Naive thymus-derived CD4-positive, alpha-beta T cell (primary cell): ENCODE data around the gene RPL41. TPM values are rescaled to one million over a fixed set of nuclear protein-coding genes. Genes with fewer than 3 reads are reported as not detected.
A peak's percentile ranks its signal among the peaks of the same experiment; 100 is the strongest.

Source experiments
- ATAC-seq: fragments of 150-1000 bp; cut with Tn5 transposase; 2 replicates; pipeline ENCODE4 v1.10.0; 2021; ENCODE audit warnings: mild to moderate bottlenecking, moderate library complexity
- CTCF ChIA-PET: fragments of 350-600 bp; sonication (Branson Sonifier 250); formaldehyde crosslinking; loops from one replicate; lab custom pipeline; 2021; ENCODE audit warnings: antibody characterized with exemption; lab: Charles Lee
- POLR2A ChIA-PET: fragments of 350-600 bp; sonication (Branson Sonifier 250); formaldehyde crosslinking; loops from one replicate; lab custom pipeline; 2021; ENCODE audit warnings: antibody characterized with exemption, inconsistent platforms; lab: Charles Lee
- DNase-seq, 9 donors: peaks; one replicate each; pipeline versions ENCODE4 v3.0.0 to v3.0.0-alpha.2; 2020 to 2022; ENCODE audit warnings: mixed read lengths in 1 of 9
- H3K27ac ChIP-seq: one replicate; pipeline ENCODE4 v1.7.0; 2013; ENCODE audit warnings: mild to moderate bottlenecking, low read depth, low read length, moderate library complexity
- H3K27me3 ChIP-seq, 2 donors: one replicate each; pipeline ENCODE4 v1.7.0; 2013; ENCODE audit warnings: low read length in 2 of 2, mild to moderate bottlenecking in 2 of 2, moderate library complexity in 2 of 2; ENCODE audit not compliant: control insufficient read depth in 2 of 2, insufficient read depth in 2 of 2
- H3K36me3 ChIP-seq, 3 experiments: 1 replicate in 2 of 3; 2 replicates in 1 of 3; pipeline ENCODE4 v1.7.0; 2013; ENCODE audit warnings: low read length in 3 of 3, mild to moderate bottlenecking in 3 of 3, moderate library complexity in 1 of 3; ENCODE audit not compliant: insufficient read depth in 3 of 3, control insufficient read depth in 2 of 3
- H3K4me1 ChIP-seq, 2 donors: one replicate each; pipeline ENCODE4 v1.7.0; 2013; ENCODE audit warnings: low read length in 2 of 2, mild to moderate bottlenecking in 2 of 2, moderate library complexity in 1 of 2; ENCODE audit not compliant: control insufficient read depth in 2 of 2, insufficient read depth in 2 of 2
- H3K4me3 ChIP-seq: 2 replicates; pipeline ENCODE4 v1.7.0; 2013; ENCODE audit warnings: mild to moderate bottlenecking, low read length
- H3K9me3 ChIP-seq, 3 experiments: 1 replicate in 2 of 3; 2 replicates in 1 of 3; pipeline ENCODE4 v1.7.0; 2013; ENCODE audit warnings: low read length in 3 of 3; ENCODE audit not compliant: control insufficient read depth in 2 of 3
- H3K27ac Mint-ChIP-seq, 9 donors: one replicate each; pipeline ENCODE4 v1.8.0; 2020 to 2022; ENCODE audit warnings: mixed read lengths in 9 of 9, mild to moderate bottlenecking in 8 of 9, moderate library complexity in 5 of 9, inconsistent platforms in 2 of 9
- H3K27me3 Mint-ChIP-seq, 5 donors: one replicate each; pipeline ENCODE4 v1.8.0; 2021 to 2022; ENCODE audit warnings: mixed read lengths in 5 of 5, mild to moderate bottlenecking in 1 of 5
- H3K36me3 Mint-ChIP-seq, 5 donors: one replicate each; pipeline ENCODE4 v1.8.0; 2020 to 2022; ENCODE audit warnings: mixed read lengths in 5 of 5, mild to moderate bottlenecking in 3 of 5, inconsistent platforms in 1 of 5
- H3K4me1 Mint-ChIP-seq, 7 donors: one replicate each; pipeline ENCODE4 v1.8.0; 2020 to 2022; ENCODE audit warnings: mixed read lengths in 7 of 7, mild to moderate bottlenecking in 3 of 7, inconsistent platforms in 1 of 7
- H3K4me3 Mint-ChIP-seq, 10 donors: one replicate each; pipeline ENCODE4 v1.8.0; 2020 to 2022; ENCODE audit warnings: mild to moderate bottlenecking in 10 of 10, mixed read lengths in 10 of 10, moderate library complexity in 6 of 10, inconsistent platforms in 2 of 10
- H3K9me3 Mint-ChIP-seq, 11 donors: one replicate each; pipeline ENCODE4 v1.8.0; 2020 to 2022; ENCODE audit warnings: mixed read lengths in 11 of 11, mild to moderate bottlenecking in 4 of 11, inconsistent platforms in 1 of 11, moderate library complexity in 1 of 11
- intact Hi-C, 2 donors: fragments of 100-400 bp; cut with micrococcal nuclease; formaldehyde crosslinking; loops; one replicate each; pipeline ENCODE4 v1.15.1; 2023
- polyA plus RNA-seq, 2 donors: library from polyadenylated mRNA; unstranded; fragments of 300-500 nt; fragmentation: Illumina TruSeq; gene quantifications; one replicate each; pipeline ENCODE4 v1.2.3, GENCODE V29; 2021
- total RNA-seq, 6 experiments: library from RNA in 5 of 6; stranded (reverse) in 5 of 6; gene quantifications; 1 replicate in 5 of 6; 2 replicates in 1 of 6; pipeline ENCODE4 v1.2.3 and lab custom pipeline; 2021 to 2026

Gene RPL41
- total and polyA plus RNA-seq, 7 experiments from 2014 or later: 3,787 to 10,251 (median 6,043) TPM

DNA sequence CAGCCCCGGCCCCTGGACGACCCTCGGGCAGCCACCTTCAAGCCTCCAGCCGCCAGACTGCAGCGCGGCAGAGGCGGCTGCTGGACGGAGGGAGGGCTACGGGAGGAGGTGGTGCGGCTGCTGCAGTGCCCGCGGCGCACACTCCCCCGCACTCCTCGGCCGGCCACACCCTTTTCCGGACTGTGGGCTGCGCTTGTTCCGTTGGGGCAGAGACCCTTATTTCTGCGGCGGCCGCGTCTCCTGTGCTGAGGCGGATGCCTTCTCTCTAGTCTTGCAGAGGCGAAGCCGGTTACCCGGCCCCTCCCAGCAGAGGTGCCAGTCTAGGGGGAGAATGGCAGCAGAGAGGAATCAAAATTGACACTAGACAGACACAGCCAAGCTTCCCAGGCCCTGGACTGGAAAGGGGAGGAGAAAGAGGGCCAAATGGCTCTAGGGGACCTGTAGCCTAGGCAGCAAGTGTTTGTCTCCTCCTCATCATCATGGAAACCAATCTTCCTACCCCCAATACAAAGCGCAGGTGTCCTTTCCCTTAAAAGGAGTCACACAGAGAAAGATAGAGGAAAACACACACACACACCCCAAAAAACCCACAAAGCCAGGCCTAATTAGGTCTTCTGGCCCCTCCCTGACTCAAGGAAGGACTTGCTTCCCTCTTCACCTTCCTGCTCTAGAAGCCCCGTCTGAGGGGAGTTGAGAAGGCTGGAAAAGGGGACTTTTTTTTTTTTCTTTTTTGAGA, 12.9 kb downstream of the RPL41 start:
- Mint-ChIP-seq H3K27me3 (no peaks in the 10 kb centered on the region), H3K36me3 (peaks cover 10 to 46% (median 37%) of the 10 kb centered on the region in 5 donors), H3K4me1 (peaks cover 40 to 75% (median 68%) of the 10 kb centered on the region in 7 donors), H3K9me3 (peaks cover 0 to 8% (median 0%) of the 10 kb centered on the region in 11 donors), H3K4me3 (peak overlapping the region; percentile 95 to 100 (median 98)), H3K27ac (peak overlapping the region; percentile 86 to 97 (median 91))
- Histone ChIP-seq H3K36me3 (peaks cover 38 to 48% (median 39%) of the 10 kb centered on the region in 3 experiments), H3K27ac (peak overlapping the region; percentile 84), H3K9me3 (no peaks in the 10 kb centered on the region), H3K4me3 (peak overlapping the region; percentile 77), H3K4me1 (peaks cover 39 to 58% of the 10 kb centered on the region in 2 donors), H3K27me3 (no peaks in the 10 kb centered on the region)
- DNase-seq: peak; percentile 34 to 78 (median 68)
- peak; percentile 16 for ATAC-seq
- POLR2A ChIA-PET: interaction anchor here (0.6 to 13.1 kb wide), 12 partner anchors 12 to 209 kb away, joined by 3 to 192 read pairs (median 16); partner anchors contain the start of genes IL23A, MYL6, MYL6B and PA2G4
- intact Hi-C loops: loop anchor here in 1 of 2 donors (1.0 to 5.0 kb wide), 5 partner anchors 9 to 958 kb away; partner anchors contain the start of genes MYL6B, NAB2, STAT2 and TIMELESS
- CTCF ChIA-PET: interaction anchor here (0.5 to 13.4 kb wide), 8 partner anchors 11 to 373 kb away, joined by 3 to 193 read pairs (median 8); partner anchors contain the start of genes MYL6 and SMARCC2

DNA sequence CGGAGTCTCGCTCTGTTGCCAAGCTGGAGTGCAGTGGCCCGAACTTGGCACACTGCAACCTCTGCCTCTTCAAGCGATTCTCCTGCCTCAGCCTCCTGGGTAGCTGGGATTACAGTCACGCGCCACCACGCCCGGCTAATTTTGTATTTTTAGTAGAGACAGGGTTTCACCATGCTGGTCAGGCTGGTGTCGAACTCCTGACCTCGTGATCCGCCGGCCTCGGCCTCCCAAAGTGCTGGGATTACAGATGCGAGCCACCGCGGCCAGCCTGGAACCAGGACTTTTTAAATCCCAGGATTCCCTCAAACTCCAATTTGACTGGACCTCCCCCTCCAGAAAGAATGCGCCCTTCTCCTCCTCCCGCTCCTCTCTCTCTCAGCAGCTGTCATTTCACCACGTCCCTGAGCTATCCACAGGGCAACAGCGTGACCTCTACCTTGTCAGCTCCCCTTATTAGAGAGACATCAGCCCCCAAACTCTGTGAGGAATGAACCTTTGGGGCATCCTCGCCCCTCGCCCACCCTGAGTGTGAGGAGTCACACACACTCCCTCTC, 13.6 kb downstream of the RPL41 start:
- peaks cover 40 to 71% (median 63%) of the 10 kb centered on the region in 7 donors for H3K4me1 Mint-ChIP-seq
- POLR2A ChIA-PET: interaction anchor here (0.6 to 13.1 kb wide), 10 partner anchors 12 to 209 kb away, joined by 3 to 192 read pairs (median 4); partner anchors contain the start of genes IL23A, MYL6, MYL6B and RPL41
- Histone ChIP-seq H3K9me3 (no peaks in the 10 kb centered on the region), H3K27me3 (no peaks in the 10 kb centered on the region), H3K4me3 (peak overlapping the region; percentile 77), H3K36me3 (peaks cover 39 to 54% (median 44%) of the 10 kb centered on the region in 3 experiments), H3K4me1 (peaks cover 39 to 55% of the 10 kb centered on the region in 2 donors), H3K27ac (peak overlapping the region; percentile 84)
- H3K9me3 Mint-ChIP-seq: peaks cover 0 to 8% (median 0%) of the 10 kb centered on the region in 11 donors
- H3K27me3 Mint-ChIP-seq: no peaks in the 10 kb centered on the region
- H3K27ac Mint-ChIP-seq: peak overlapping the region; percentile 86 to 97 (median 91)
- H3K36me3 Mint-ChIP-seq: peaks cover 10 to 47% (median 37%) of the 10 kb centered on the region in 5 donors
- intact Hi-C loops: loop anchor here in 1 of 2 donors (1.0 to 5.0 kb wide), 5 partner anchors 8 to 957 kb away; partner anchors contain the start of genes MYL6B, NAB2, STAT2 and TIMELESS
- no peak for ATAC-seq
- CTCF ChIA-PET: interaction anchor here (0.5 to 5.2 kb wide), 6 partner anchors 10 to 372 kb away, joined by 3 to 37 read pairs (median 7); partner anchors contain the start of gene SMARCC2
- no peak for DNase-seq
- peak overlapping the region; percentile 95 to 100 (median 98) for H3K4me3 Mint-ChIP-seq

DNA sequence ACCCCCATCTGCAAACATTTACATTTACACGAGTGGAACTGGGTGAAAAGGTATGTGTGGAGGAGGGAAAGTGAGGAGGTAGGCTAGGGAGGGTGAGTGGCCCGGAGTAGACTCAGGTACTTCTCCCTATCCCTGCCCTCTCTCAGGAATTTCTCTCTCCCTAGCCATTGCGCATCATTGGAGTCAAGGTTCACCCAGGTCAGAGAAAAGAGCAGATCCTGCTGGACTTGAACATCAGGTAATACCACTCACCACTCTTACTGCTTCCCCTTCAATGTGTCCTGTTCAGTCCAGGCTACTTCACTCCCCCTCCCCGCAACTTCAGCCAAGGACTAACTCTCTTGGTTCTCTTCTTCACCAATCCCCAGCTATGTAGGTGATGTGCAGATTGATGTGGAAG, 14.4 kb downstream of the RPL41 start:
- ChIA-PET CTCF (interaction anchor here (0.6 to 1.5 kb wide), 3 partner anchors 14 to 58 kb away, joined by 3 to 10 read pairs (median 7); partner anchors contain the start of gene SMARCC2), POLR2A (interaction anchor here (1.0 to 13.1 kb wide), 7 partner anchors 13 to 205 kb away, joined by 3 to 192 read pairs (median 6); partner anchors contain the start of genes MYL6, MYL6B, PA2G4 and RPL41)
- Histone ChIP-seq H3K4me3 (peak overlapping the region; percentile 77), H3K4me1 (peaks cover 35 to 46% of the 10 kb centered on the region in 2 donors), H3K27me3 (no peaks in the 10 kb centered on the region), H3K36me3 (peaks cover 39 to 62% (median 46%) of the 10 kb centered on the region in 3 experiments), H3K9me3 (no peaks in the 10 kb centered on the region), H3K27ac (peak overlapping the region; percentile 84)
- Mint-ChIP-seq H3K4me1 (peaks cover 40 to 70% (median 66%) of the 10 kb centered on the region in 7 donors), H3K9me3 (peaks cover 0 to 8% (median 0%) of the 10 kb centered on the region in 11 donors), H3K27ac (peak overlapping the region; percentile 49 to 97 (median 90)), H3K4me3 (peak overlapping the region; percentile 95 to 100 (median 98)), H3K36me3 (peaks cover 10 to 49% (median 38%) of the 10 kb centered on the region in 5 donors), H3K27me3 (no peaks in the 10 kb centered on the region)
- intact Hi-C loops: no loop called here
- DNase-seq: no peak
- no peak for ATAC-seq

DNA sequence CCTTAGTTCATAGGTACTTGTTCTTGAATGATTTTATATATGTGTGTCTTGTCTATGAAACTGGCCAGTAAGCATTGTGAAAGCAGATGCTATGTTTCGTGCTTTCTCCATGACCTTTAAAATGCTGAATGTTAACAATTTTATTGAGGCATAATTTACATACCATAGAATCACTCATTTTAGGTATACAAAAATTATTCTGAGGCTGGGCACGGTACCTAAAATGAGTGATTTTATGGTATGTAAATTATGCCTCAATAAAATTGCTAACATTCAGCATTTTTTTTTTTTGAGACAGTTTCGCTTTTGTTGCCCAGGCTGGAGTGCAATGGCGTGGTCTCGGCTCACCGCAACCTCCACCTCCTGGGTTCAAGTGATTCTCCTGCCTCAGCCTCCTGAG, 18.5 kb downstream of the RPL41 start:
- H3K27ac ChIP-seq: no peak overlapping the region
- no peak overlapping the region for H3K4me3 ChIP-seq
- no peaks in the 10 kb centered on the region for H3K27me3 ChIP-seq
- H3K9me3 Mint-ChIP-seq: peaks cover 0 to 4% (median 0%) of the 10 kb centered on the region in 11 donors
- no peak overlapping the region for H3K4me3 Mint-ChIP-seq
- intact Hi-C loops: no loop called here
- peaks cover 52 to 80% (median 75%) of the 10 kb centered on the region in 7 donors for H3K4me1 Mint-ChIP-seq
- H3K9me3 ChIP-seq: no peaks in the 10 kb centered on the region
- peaks cover 54 to 94% (median 74%) of the 10 kb centered on the region in 3 experiments for H3K36me3 ChIP-seq
- ChIA-PET POLR2A (interaction anchor here (1.3 to 13.1 kb wide), 2 partner anchors 7 to 52 kb away, joined by 4 to 192 read pairs; partner anchors contain the start of gene SMARCC2), CTCF (interaction anchor here (0.6 kb wide), 1 partner anchor 90 kb away, joined by 3 read pairs; no protein-coding TSS in a partner anchor)
- H3K4me1 ChIP-seq: peaks cover 17 to 64% of the 10 kb centered on the region in 2 donors
- peaks cover 20 to 76% (median 63%) of the 10 kb centered on the region in 5 donors for H3K36me3 Mint-ChIP-seq
- DNase-seq (no peak), ATAC-seq (no peak)
- peak overlapping the region in 3 of 9 donors; percentile 83 to 86 (median 84) for H3K27ac Mint-ChIP-seq
- H3K27me3 Mint-ChIP-seq: no peaks in the 10 kb centered on the region

DNA sequence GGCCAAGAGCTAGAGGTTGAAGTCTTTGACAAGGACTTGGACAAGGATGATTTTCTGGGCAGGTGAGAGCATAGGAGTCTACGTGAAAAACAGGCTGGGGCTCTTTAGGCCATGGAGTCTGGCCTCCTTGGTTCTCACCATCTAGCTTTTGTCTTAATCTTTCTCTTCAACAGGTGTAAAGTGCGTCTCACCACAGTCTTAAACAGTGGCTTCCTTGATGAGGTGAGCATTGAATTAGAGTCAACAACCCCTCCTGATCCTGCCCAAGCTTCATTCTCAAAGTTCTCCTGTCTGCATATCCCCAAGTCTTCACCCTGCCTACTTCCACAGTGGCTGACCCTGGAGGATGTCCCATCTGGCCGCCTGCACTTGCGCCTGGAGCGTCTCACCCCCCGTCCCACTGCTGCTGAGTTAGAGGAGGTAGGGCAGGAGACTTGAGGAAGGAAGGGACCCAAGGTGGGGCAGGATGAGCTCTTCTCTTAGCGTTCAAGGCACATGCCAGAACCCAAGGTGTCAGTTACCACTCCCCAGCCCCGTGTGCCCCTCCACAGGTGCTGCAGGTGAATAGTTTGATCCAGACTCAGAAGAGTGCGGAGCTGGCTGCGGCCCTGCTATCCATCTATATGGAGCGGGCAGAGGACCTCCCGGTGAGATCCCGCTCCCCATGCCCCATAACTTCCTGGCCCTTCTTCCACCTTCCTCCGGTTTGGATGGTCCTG, 21.6 kb downstream of the RPL41 start:
- Histone ChIP-seq H3K36me3 (peaks cover 37 to 94% (median 72%) of the 10 kb centered on the region in 3 experiments), H3K27me3 (no peaks in the 10 kb centered on the region), H3K4me3 (no peak overlapping the region), H3K9me3 (no peaks in the 10 kb centered on the region), H3K27ac (peak overlapping the region; percentile 62), H3K4me1 (peaks cover 5 to 45% of the 10 kb centered on the region in 2 donors)
- intact Hi-C loops: loop anchor here (1.0 kb wide), 4 partner anchors 9 to 19 kb away; partner anchors contain the start of genes ESYT1 (in 1 of the 2) and MYL6B (in 1 of the 2)
- Mint-ChIP-seq H3K4me3 (peak overlapping the region; percentile 31 to 82 (median 70)), H3K9me3 (peaks cover 0 to 4% (median 0%) of the 10 kb centered on the region in 11 donors), H3K27me3 (no peaks in the 10 kb centered on the region), H3K4me1 (peaks cover 49 to 75% (median 61%) of the 10 kb centered on the region in 7 donors), H3K36me3 (peaks cover 19 to 71% (median 60%) of the 10 kb centered on the region in 5 donors), H3K27ac (peak overlapping the region; percentile 67 to 92 (median 87))
- CTCF ChIA-PET: interaction anchor here (1.0 to 5.7 kb wide), 4 partner anchors 10 to 20 kb away, joined by 3 to 37 read pairs (median 4); partner anchors contain the start of genes ESYT1, MYL6B and ZC3H10
- peak; percentile 52 for ATAC-seq
- POLR2A ChIA-PET: interaction anchor here (0.7 to 3.3 kb wide), 11 partner anchors 14 to 116 kb away, joined by 3 to 20 read pairs (median 7); partner anchors contain the start of genes MYL6, MYL6B, RNF41 and RPL41
- peak in 4 of 9 donors; percentile 18 to 38 (median 26) for DNase-seq
